Measurements from ENCODE around the gene TM4SF4.

The TM4SF4 gene

DNA sequence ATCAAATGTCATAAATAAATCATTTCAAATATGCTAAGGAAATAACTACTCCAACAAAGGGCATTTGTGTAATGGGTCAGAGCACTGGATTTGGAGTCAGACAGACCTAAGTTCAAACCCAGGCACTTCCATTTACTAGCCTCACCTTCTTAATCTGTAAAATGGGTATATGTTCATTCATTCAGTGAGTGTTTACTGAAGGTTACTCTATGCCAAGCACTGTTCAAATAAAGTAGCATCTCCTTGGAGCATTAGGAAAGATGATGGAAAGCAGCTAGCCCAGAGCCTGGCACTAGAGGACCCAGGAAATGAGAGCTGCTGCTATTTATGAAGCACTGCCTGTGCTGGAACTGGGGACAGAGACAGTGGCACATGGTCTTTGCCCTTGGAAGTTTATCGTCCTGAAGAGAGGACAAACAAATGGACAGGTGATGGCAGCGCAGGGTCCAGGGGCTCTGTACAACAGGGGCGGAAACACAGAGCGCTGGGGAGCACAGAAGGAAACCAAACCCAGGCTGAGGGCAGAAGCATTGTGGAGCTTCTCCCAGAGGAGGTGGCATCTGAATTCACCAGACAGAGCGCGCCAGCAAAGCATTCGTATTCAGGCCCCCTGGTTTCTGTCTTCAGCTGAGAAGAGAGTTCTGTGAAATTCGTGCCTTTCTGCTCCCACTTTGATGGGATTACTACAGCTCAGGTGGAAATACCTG is 19.0 kb downstream of the TM4SF4 start:
- H3K36me3 ChIP-seq (replicated peaks; ENCODE audit: low read depth, low read length): no peaks in the 10 kb centered on the region
- H3K9me3 ChIP-seq (ENCODE audit: insufficient read depth, low read length): no peaks in the 10 kb centered on the region
- H3K27me3 ChIP-seq (ENCODE audit: low read depth, low read length): peaks cover 31% of the 10 kb centered on the region
- no peak overlapping the region for H3K27ac ChIP-seq (ENCODE audit: low read length)
- H3K4me3 ChIP-seq (ENCODE audit: low read length): no peak overlapping the region
- H3K4me2 ChIP-seq (ENCODE audit: low read length): no peak overlapping the region
- H3K9ac ChIP-seq (ENCODE audit: low read length): no peak overlapping the region
- no peaks in the 10 kb centered on the region for H4K20me1 ChIP-seq (ENCODE audit: insufficient read depth, low read length)
- no peaks in the 10 kb centered on the region for H3K79me2 ChIP-seq (ENCODE audit: low read length)
- peak overlapping the region; percentile 55; the same call in 1 of the 2 replicates for H2AFZ ChIP-seq (ENCODE audit: low read depth, low read length)
- peaks cover 9% of the 10 kb centered on the region for H3K4me1 ChIP-seq (ENCODE audit: low read length)
- TF ChIP-seq EZH2phosphoT487 (IDR thresholded peaks at IDR 0.05; ENCODE audit: low read depth) (no peak), CTCF (IDR thresholded peaks at IDR 0.05; ENCODE audit: low read depth, low read length) (no peak)

DNA sequence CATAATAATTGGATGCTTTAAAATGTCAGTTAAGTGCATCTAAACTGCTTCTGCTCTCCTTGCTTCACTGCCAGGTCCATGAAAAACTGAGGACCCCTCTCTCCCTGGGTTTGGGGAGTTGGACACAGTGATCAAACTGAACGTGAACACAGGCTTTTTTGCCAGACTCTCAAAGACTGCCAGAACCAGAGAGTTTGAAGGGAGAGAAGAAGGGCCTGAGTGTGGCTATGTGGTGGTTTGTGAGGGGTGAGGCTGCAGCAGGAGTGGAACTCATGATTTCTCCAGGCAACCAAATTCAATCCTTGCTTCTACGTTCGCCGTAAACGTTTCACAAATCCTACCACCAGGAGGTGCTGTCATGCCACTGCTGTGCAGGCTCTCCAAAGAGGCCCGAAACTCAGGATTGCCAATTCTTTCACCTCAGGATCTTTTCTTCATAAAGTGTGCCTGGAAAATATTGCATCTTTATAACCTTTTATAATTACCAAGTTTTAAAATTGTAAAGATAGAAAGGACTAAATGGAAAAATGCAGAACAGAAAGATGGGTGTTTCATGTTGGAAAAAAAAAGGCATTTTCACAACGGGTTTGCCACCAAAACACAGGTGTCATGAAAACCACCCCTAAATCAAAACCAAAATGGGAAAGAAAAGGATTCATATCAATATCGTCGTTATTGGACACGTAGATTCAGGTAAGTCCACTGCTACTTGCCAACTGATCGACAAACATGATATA is 19.7 kb downstream of the TM4SF4 start:
- peaks cover 13% of the 10 kb centered on the region for H3K4me1 ChIP-seq (ENCODE audit: low read length)
- no peak overlapping the region for H3K9ac ChIP-seq (ENCODE audit: low read length)
- H4K20me1 ChIP-seq (ENCODE audit: insufficient read depth, low read length): no peaks in the 10 kb centered on the region
- no peak overlapping the region for H3K4me3 ChIP-seq (ENCODE audit: low read length)
- peaks cover 31% of the 10 kb centered on the region for H3K27me3 ChIP-seq (ENCODE audit: low read depth, low read length)
- no peaks in the 10 kb centered on the region for H3K36me3 ChIP-seq (replicated peaks; ENCODE audit: low read depth, low read length)
- no peak overlapping the region for H3K27ac ChIP-seq (ENCODE audit: low read length)
- H3K4me2 ChIP-seq (ENCODE audit: low read length): peak overlapping the region; percentile 18
- H3K79me2 ChIP-seq (ENCODE audit: low read length): no peaks in the 10 kb centered on the region
- TF ChIP-seq EZH2phosphoT487 (IDR thresholded peaks at IDR 0.05; ENCODE audit: low read depth) (no peak), CTCF (IDR thresholded peaks at IDR 0.05; ENCODE audit: low read depth, low read length) (peak; percentile 86)
- no peaks in the 10 kb centered on the region for H3K9me3 ChIP-seq (ENCODE audit: insufficient read depth, low read length)
- H2AFZ ChIP-seq (ENCODE audit: low read depth, low read length): peak overlapping the region; percentile 55; the same call in 1 of the 2 replicates

- Histone ChIP-seq H3K9ac (ENCODE audit: low read length) (no peak overlapping the region), H3K27me3 (ENCODE audit: low read depth, low read length) (peaks cover 31% of the 10 kb centered on the region), H3K79me2 (ENCODE audit: low read length) (no peaks in the 10 kb centered on the region), H3K9me3 (ENCODE audit: insufficient read depth, low read length) (no peaks in the 10 kb centered on the region), H3K27ac (ENCODE audit: low read length) (no peak overlapping the region), H4K20me1 (ENCODE audit: insufficient read depth, low read length) (no peaks in the 10 kb centered on the region), H3K36me3 (replicated peaks; ENCODE audit: low read depth, low read length) (no peaks in the 10 kb centered on the region), H2AFZ (ENCODE audit: low read depth, low read length) (no peak overlapping the region), H3K4me1 (ENCODE audit: low read length) (peaks cover 16% of the 10 kb centered on the region), H3K4me2 (ENCODE audit: low read length) (no peak overlapping the region), H3K4me3 (ENCODE audit: low read length) (no peak overlapping the region)
- no peak for TF ChIP-seq EZH2phosphoT487 (IDR thresholded peaks at IDR 0.05; ENCODE audit: low read depth)
- TF ChIP-seq CTCF (IDR thresholded peaks at IDR 0.05; ENCODE audit: low read depth, low read length): no peak
Measured at GRCh38 chr3:149494759-149495580, 20.5 kb downstream of the TM4SF4 start.
